Sciatic nerve (tissue), 2 donors: ENCODE results near the gene IL21R. TPM values are rescaled to one million over a fixed set of nuclear protein-coding genes. Genes with fewer than 3 reads are reported as not detected.

Source experiments
- ATAC-seq: fragments of 200-7000 bp; cut with Tn5 transposase; one replicate; pipeline ENCODE4 v1.9.1; 2020; ENCODE audit warnings: mild to moderate bottlenecking, moderate library complexity
- DNase-seq: peaks from one replicate; pipeline ENCODE4 v3.0.0-alpha.2; 2020; ENCODE audit warnings: low spot score
- intact Hi-C: fragments of 100-400 bp; cut with DNase I; formaldehyde crosslinking; loops from one replicate; pipeline ENCODE4 v1.14.2; 2022
- total RNA-seq: library from RNA; stranded (reverse); fragmentation: NEBNext Ultra II Directional; extraction: Animal tissue kit (Norgen Biotek cat#: 25700); gene quantifications from one replicate; pipeline ENCODE4 v1.2.1, GENCODE V29; 2021
- donor health status: DM: no; HTN: no; CAD: no.
- donor health status: DM: no; HTN: no; CAD: no.

Gene IL21R
- total RNA-seq, 1 donor from 2014 or later: 1.7 TPM

DNA sequence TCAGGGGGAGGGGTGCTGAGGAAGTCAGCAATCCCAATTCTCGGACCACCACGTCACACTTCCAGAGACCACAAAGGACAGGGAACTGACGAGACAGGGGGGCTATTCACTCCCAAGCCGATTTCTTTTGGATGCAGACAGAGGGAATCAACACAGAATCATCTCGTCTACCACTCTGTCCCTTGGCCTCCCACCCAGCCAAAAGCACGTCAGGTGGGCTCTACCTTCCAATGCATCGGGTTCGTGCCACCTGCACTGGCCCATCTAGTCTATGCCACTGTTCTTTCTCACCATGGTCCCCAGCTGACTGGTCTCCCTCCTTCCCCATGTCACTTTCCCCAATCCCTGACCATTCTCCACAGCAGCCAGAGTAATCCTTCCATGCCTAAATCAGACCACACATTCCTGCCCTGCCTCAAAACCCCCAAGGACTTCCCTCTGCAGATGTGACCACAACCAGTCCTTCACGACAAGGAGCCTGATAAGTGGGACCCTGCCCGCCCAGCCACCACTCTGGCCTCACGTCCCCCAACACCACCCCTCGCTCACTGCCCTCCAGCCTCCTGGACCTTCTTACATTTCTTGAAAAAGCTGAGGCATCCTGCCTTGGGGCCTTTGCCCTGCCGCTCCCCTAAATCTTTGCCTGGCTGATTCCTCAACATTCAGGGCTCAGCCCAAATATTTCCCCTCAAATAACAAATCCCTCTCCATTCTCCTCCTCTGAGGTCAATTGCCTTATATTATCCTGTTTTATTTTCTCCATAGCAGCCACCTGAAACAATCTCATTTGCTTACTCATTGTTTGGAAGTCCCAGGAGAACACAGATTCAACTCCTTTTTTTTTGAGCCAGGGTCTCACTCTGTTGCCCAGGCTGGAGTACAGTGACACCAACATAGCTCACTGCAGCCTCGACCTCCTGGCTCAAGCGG, 70.4 kb downstream of the IL21R start:
- intact Hi-C loops: no loop called here
- no peak for ATAC-seq
- DNase-seq: no peak

- no peak for DNase-seq
- ATAC-seq: no peak
- intact Hi-C loops: no loop called here
Measured at GRCh38 chr16:27473101-27473900, 71.3 kb downstream of the IL21R start.

DNA sequence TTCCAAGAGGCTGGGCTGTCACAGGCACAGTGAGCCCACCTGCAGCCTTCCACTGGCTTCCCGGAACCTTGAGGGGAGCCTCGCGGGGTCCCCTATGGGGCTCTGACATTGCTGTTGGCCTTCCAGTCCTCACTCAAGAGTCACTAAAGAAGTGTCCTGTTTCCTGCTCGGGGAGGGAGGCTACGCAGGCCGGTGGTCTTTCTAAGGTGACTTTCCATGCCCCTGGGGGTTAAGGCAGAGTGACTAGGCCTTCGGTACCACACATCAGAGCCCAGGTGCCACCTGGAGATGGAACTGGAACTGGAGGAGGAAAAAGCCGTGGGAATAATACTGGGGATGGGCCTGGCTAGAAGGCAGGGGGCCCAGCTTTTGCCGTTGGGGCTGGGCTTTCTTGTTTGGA, 72.1 kb downstream of the IL21R start:
- intact Hi-C loops: no loop called here
- DNase-seq (no peak), ATAC-seq (no peak)

DNA sequence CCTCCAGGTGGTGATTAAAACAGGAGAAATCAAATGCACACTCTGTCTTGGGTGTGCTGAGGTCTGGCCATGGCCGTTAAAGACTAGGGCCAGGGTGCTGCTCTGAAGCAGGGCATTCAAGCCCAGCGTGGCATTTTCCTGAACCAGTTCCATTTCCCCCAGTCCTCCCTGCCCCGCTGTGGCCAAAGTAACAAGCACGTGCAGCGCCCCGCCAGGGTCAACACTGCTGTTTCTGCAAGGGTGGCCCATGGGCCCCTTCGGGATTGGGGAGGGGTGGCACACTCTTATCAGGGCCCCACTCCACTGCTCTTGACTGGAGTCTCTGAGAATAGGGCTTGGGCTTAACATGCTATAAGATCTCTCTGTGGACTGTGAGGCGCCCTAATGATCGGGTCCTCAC, 72.9 kb downstream of the IL21R start:
- no peak for ATAC-seq
- intact Hi-C loops: no loop called here
- no peak for DNase-seq

DNA sequence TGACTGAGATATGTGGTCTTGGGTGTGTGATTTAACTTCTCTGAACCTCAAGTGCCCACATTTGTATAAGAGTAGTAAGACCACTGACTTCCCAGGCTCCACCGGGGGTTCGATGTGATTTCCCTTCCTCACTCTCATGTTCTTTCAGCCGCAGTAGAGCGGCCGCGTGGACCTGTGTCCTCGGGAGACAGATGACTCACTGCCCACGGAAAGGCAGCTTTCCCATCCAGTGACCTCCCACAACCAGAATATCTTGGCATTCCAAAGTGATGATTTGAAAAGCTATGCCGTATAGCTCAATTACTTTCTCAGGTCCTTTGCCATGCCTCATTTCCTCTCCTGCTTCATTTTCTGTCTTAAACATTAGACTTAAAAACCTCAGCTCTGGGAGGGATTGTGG, 73.6 kb downstream of the IL21R start:
- intact Hi-C loops: no loop called here
- DNase-seq: no peak

GRCh38 chr16:27476240-27476639, 74.3 kb downstream of the IL21R start:
- intact Hi-C loops: no loop called here
- no peak for ATAC-seq
- no peak for DNase-seq

More for the DNA sequence above, 73.6 kb downstream of the IL21R start:
- ATAC-seq: no peak

- ATAC-seq (no peak), DNase-seq (no peak)
- intact Hi-C loops: no loop called here
Measured at GRCh38 chr16:27480761-27481160, 78.8 kb downstream of the IL21R start.

DNA sequence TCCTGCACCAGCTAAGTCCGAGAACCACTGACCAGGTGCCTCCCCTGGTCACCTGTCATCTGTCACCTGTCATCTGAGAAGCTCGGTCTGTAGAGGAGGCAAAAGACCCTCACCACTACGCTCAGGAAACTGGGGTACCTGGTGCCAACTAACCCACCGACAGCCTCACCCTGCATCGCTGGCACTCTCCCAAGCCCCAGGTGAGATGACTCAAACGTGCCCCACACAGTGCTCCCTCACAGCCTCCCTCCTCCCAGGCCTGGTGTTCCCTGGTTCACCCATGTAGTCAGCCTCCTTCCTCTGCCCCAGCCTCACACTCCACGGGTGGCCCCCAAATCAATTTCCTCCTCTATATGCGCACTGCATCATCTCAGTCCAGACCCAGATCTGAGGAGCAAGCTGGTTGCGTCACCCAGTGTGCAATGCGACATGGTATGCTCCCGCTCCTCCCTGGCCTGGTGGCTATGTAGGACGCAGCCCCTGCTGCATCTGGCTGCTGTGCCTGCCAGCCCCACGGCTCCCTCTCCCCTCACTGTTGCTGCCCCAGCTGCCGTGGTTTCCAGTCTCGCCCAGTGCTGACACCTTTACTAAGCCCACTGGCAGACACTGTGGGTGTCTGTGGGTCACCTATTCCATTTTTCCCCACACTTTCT, 79.4 kb downstream of the IL21R start:
- intact Hi-C loops: no loop called here
- no peak for DNase-seq
- ATAC-seq: no peak

DNA sequence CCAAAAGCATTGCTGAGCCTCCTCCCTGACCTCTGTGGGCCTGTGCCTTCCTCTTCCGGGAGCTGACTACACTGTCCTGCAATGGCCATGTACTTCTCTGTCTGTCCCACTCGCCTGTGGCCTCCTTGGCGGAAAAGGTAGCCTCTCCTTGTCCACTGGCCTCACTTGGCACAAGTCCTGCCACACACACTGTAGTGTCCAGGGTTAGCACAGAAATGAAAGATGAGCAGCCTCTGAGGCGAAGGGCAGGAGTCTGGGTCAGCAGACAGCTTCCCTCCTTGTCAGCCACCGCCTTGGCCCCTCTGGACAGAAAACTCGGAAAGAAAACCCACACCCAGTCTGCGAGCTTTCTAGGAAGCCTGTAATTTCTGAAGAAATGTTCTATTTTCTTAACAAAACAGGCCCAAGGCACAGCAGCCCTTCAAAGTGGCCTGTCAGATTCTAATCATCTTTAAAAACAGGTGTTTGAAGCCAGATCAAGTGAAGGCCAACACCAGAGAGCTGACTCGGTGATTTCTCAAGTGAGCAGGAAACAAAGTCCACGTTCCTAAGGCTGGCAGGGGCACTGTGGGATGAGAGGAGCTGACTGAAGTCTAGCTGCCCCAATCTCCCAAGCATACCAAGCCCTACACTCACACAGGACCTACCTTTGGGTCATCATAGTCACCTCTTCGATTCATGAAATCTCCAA, 80.6 kb downstream of the IL21R start:
- intact Hi-C loops: no loop called here
- ATAC-seq: no peak
- no peak for DNase-seq

DNA sequence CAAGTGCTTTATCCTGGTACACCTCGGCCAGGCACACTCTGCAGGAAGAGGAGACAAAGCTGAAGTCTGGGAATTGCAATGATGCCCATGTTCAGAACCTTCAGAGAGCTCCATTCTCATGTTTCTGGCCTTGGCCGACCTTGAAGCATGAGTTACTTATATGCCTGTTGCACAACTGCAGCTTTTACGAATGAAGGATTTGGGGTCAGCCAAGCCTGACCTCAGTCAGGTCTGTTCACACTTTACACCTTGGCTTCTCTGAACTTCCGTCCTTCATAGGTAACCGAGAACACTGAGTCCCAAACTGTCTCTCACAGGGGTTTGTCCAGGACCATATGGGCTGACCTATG, 81.1 kb downstream of the IL21R start:
- intact Hi-C loops: no loop called here
- DNase-seq (no peak), ATAC-seq (no peak)

DNA sequence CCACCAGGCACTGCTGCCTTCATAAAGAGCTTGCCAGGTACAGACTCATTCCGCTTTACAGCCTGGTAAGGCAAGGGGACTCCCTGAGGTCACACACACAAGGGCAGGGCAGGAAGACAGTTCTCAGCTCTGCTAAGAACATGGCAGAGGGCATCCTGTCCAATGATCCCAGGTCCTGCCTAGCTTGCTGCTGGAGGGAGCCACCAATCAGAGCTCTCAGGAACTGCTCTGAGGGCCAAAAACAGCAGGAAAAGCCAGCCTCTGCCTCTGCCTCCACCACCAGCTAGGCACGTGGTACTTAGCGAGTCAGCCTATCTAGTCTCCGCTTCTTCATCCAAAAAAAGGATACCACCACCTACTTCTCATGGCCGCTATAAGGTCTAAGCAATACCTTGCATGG, 81.7 kb downstream of the IL21R start:
- no peak for ATAC-seq
- DNase-seq: no peak
- intact Hi-C loops: no loop called here

DNA sequence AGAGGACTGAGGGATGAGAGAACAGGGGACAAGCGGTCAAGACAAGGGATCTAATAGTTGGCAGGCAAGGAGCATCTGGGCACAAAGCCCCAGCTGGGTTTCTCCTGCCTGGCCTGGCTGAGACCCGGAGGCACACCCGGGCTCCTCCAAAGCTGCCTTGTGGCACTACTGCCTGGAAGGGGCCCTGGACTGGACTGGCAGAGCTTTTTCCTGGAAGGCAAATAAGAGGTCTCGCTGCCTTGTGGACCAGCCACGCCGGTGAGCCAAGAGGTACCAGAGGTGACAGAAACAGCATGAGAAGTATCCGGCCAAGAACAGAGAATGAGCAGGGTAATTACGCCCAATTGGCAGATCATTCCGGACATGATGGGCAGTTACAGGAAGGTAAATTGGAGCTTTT, 83.2 kb downstream of the IL21R start:
- ATAC-seq (no peak), DNase-seq (no peak)
- intact Hi-C loops: no loop called here

DNA sequence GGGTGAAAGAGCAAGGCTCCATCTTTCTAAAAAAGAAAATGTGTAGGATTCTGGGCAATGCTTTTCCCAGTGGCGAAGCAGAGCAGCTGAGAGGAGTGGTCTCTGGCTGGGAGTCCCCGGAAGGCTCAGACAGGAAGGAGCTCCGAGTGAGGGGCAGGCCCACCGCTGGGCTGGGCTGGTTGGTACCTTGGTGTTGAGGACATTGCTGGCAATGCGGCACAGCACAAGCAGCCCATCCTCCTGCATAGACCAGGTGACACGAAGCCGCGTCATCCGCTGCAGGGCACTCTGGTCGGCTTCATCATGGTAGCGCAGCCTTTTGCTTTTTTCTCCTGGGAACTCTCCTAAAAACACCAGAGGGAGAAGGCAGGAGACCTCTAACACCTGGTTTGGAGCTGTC, 83.8 kb downstream of the IL21R start:
- ATAC-seq: no peak
- intact Hi-C loops: no loop called here
- no peak for DNase-seq

DNA sequence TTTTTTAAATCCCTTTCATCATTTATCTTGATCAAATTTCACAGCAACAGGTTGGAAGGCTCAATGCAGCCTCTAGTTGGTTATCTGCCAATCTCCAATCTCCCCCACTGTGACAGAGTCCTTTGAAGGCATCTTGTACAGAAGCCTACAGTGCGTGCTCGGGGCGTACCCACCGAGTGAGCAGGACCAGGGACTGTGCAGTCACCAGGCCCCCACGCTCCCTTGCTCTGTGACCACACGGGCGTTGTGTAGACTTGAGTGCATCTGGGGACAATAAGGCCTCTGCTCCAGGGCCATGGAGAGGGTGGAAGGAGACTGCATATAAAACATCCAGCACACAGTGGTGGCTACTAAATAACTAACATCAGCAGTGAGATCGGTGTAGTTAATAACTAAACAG, 84.4 kb downstream of the IL21R start:
- ATAC-seq (no peak), DNase-seq (no peak)
- intact Hi-C loops: no loop called here

- ATAC-seq (no peak), DNase-seq (no peak)
- intact Hi-C loops: loop anchor here (1.0 kb wide), 1 partner anchor 21 kb away; no protein-coding TSS in a partner anchor
Measured at GRCh38 chr16:27486760-27487159, 84.8 kb downstream of the IL21R start.

GRCh38 chr16:27489421-27489820, 87.4 kb downstream of the IL21R start:
- intact Hi-C loops: no loop called here
- no peak for ATAC-seq
- no peak for DNase-seq

DNA sequence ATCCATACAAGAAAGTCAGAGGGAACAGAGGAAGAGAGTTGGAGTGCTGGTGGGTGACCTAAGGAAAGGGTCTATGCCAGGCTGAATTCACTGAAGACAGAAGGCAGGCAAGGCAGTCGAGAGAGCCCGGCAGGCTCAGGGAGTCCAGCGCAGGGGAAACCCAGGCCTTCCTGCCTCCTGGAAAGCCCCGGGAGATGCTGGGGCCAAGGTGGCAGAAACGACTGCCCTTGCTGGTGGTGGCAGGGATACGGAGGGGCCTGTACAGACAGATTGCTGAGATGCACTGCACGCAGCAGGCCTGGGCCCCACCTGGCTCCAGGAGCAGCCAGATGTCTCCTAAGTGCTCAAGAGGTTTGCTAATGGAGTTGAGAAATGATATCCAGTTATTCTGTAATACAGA, 87.9 kb downstream of the IL21R start:
- DNase-seq (no peak), ATAC-seq (no peak)
- intact Hi-C loops: no loop called here

DNA sequence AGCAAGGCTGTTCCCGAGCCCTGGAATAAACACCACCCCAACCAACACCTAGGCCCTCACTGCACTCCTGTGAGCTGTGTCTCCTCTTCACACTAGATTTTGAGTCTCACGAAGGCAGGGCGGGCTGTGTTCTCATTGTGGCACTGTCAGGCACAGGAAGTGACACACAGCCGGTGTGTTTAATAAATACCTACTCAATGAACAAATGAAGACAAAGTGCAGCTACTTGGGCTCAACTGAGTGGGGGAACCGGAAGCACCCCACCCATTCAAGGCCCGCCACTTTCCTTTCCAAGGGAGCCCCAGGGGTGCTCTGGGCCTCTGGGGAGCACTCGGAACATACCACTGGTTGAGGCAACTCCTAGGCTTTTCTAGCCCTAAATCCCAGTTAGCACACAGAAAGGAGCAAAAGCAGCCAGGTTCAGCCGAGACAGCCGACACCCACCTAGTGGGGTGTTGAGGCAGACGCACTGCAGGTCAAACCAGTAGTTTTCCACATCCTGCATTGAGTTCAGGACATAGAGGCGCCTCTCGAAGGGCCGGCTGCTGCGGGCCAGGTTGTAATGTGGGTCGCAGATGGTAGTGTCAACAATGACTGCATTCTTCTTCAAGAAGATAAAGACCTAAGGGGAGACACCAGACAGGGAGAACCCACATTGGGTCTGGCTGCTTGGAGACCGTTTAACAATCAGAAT, 90.1 kb downstream of the IL21R start:
- ATAC-seq (no peak), DNase-seq (no peak)
- intact Hi-C loops: no loop called here

DNA sequence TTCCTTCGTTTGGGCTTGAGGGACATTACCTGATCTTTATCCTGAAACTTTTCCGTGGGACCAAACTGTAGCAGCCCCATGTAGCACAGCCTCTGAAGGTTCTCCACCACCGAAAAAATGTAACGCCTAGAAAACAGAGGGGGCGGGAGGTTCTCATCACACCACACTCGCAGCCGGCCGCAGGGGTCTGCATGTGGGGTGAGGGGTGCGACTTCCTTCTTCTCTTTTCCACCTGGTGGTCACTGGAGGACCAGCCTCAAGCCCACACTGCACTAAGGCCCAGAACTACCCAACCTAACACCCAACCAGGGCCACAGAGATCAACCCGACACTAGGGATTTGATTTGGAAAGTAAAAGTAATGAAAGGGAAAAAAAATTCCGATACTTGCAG, 90.6 kb downstream of the IL21R start:
- no peak for ATAC-seq
- intact Hi-C loops: no loop called here
- DNase-seq: no peak
